Tongue (tissue), 3 donors: Measurements from ENCODE around the gene PRAMEF33. TPM values are rescaled to one million over a fixed set of nuclear protein-coding genes. Genes with fewer than 3 reads are reported as not detected.
"Not testable (repeated sequence)": the region's sequence is repeated elsewhere in the genome, so short reads cannot be mapped to it uniquely, and the experiment has no call there.

Experiments used
- DNase-seq: peaks from one replicate; pipeline ENCODE4 v3.0.0-alpha.2; 2015
- small RNA-seq: library from RNA; depleted of rRNA; stranded (forward); fragments of <200 nt; gene quantifications from one replicate; pipeline ENCODE3, GENCODE V24; 2014; ENCODE audit warnings: low replicate concordance
- total RNA-seq: library from RNA; depleted of rRNA; stranded (reverse); fragments of >200 nt; gene quantifications from one replicate; pipeline ENCODE4 v1.2.3, GENCODE V29; 2014

PRAMEF33 gene, protein sequence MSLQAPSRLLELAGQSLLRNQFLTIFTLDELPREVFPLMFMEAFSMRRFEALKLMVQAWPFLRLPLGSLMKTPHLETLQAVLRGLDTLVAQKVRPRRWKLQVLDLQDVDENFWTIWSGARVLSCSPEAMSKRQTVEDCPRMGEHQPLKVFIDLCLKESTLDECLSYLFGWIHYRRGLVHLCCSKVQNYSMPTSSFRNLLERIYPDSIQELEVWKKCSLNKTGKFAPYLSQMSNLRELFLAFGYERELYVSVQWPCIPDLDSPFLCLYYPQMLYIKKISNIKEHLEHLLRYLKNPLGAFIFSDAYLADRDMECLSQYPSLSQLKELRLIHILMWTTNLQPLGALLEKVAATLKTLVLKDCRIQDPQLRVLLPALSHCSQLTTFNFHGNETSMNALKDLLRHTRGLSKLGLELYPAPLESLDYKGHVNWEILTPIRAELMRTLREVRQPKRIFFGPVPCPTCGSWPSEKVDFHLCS
- not detected for total RNA-seq

- DNase-seq = not testable (repeated sequence)
These were observed at the start of gene PRAMEF33 for GRCh38 chr1:13303239-13303638. PRAMEF33 (plus strand) TSS chr1:13303539; CDS start chr1:13305955, 2,416 bp downstream.

GRCh38 chr1:13253898-13254297 lies 49.4 kb upstream of the PRAMEF33 start, which contains the start of gene PRAMEF5:
PRAMEF5 (plus strand) TSS chr1:13254198; CDS start chr1:13259269, 5,071 bp downstream.
- DNase-seq = not testable (repeated sequence)

- DNase-seq = not testable (repeated sequence)
These were observed 38.2 kb upstream of the PRAMEF33 start for GRCh38 chr1:13265124-13265523.

GRCh38 chr1:13277016-13277415 lies 26.3 kb upstream of the PRAMEF33 start:
- not testable (repeated sequence) for DNase-seq

- DNase-seq = not testable (repeated sequence)
These were observed 23.7 kb upstream of the PRAMEF33 start for GRCh38 chr1:13279617-13280016.

GRCh38 chr1:13285037-13285436 lies 18.3 kb upstream of the PRAMEF33 start, which contains the start of gene PRAMEF8:
PRAMEF8 (minus strand) TSS chr1:13285137; CDS start chr1:13284091, 1,046 bp downstream.
- not testable (repeated sequence) for DNase-seq

- DNase-seq = not testable (repeated sequence)
These were observed 14.3 kb upstream of the PRAMEF33 start for GRCh38 chr1:13289030-13289429.

GRCh38 chr1:13297216-13297931 lies 6.0 kb upstream of the PRAMEF33 start:
- DNase-seq = not testable (repeated sequence)

- not testable (repeated sequence) for DNase-seq
These were observed 4.6 kb upstream of the PRAMEF33 start for GRCh38 chr1:13298699-13299098.

GRCh38 chr1:13302197-13302596 lies 1.1 kb upstream of the PRAMEF33 start:
- not testable (repeated sequence) for DNase-seq

- not testable (repeated sequence) for DNase-seq
These were observed 11.9 kb downstream of the PRAMEF33 start, which contains the start of gene PRAMEF15 for GRCh38 chr1:13315281-13315680. PRAMEF15 (plus strand) TSS chr1:13315581; CDS start chr1:13318408, 2,827 bp downstream.

GRCh38 chr1:13342496-13342895 lies 39.2 kb downstream of the PRAMEF33 start:
- not testable (repeated sequence) for DNase-seq

GRCh38 chr1:13347034-13347433 lies 43.7 kb downstream of the PRAMEF33 start, which contains the start of gene PRAMEF14:
PRAMEF14 (minus strand) TSS chr1:13347134; CDS start chr1:13345314, 1,820 bp downstream.
- not testable (repeated sequence) for DNase-seq

GRCh38 chr1:13353476-13353875 lies 50.1 kb downstream of the PRAMEF33 start:
- DNase-seq = not testable (repeated sequence)

GRCh38 chr1:13354475-13354874 lies 51.1 kb downstream of the PRAMEF33 start:
- not testable (repeated sequence) for DNase-seq

DNA sequence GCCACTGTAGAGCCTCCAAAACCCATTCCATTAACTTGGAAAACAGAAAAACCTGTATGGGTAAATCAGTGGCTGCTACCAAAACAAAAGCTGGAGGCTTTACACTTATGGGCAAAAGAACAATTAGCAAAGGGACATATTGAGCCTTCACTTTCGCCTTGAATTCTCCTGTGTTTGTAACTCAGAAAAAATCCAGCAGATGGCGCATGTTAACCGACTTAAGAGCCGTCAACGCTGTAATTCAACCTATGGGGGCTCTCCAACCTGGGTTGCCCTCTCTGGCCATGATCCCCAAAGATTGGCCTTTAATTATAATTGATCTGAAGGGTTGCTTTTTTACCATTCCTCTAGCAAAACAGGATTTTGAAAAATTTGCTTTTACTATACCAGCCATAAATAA lies 53.4 kb downstream of the PRAMEF33 start:
- peak; percentile 73 for DNase-seq

Small RNA genes within 50 kb of the gene (small RNA-seq; reads per million reads assigned to genes)
- not detected for gene RNU6-771P

Other genes with a start within 250 kb of the PRAMEF33 start
- gene PRAMEF27, start 247.0 kb upstream of the PRAMEF33 start, total RNA-seq = not detected
- not detected for gene HNRNPCL3, start 242.8 kb upstream of the PRAMEF33 start, total RNA-seq
- not detected for gene PRAMEF25, start 232.8 kb upstream of the PRAMEF33 start, total RNA-seq
- gene HNRNPCL2, start 186.7 kb upstream of the PRAMEF33 start, total RNA-seq = not detected
- not detected for gene PRAMEF26, start 147.5 kb upstream of the PRAMEF33 start, total RNA-seq
- gene HNRNPCL4, start 137.9 kb upstream of the PRAMEF33 start, total RNA-seq = not detected
- not detected for gene PRAMEF9, start 131.7 kb upstream of the PRAMEF33 start, total RNA-seq
- not detected for gene PRAMEF13, start 102.1 kb upstream of the PRAMEF33 start, total RNA-seq
- gene PRAMEF18, start 77.4 kb upstream of the PRAMEF33 start, total RNA-seq = not detected
- not detected for gene PRAMEF5, start 49.3 kb upstream of the PRAMEF33 start, total RNA-seq
- not detected for gene PRAMEF8, start 18.4 kb upstream of the PRAMEF33 start, total RNA-seq
- gene PRAMEF15, start 12.0 kb downstream of the PRAMEF33 start, total RNA-seq = not detected
- not detected for gene PRAMEF14, start 43.6 kb downstream of the PRAMEF33 start, total RNA-seq
- not detected for gene PRAMEF19, start 68.4 kb downstream of the PRAMEF33 start, total RNA-seq
- gene PRAMEF17, start 86.1 kb downstream of the PRAMEF33 start, total RNA-seq = not detected
- gene PRAMEF20, start 106.9 kb downstream of the PRAMEF33 start, total RNA-seq = not detected
- gene LRRC38, start 210.5 kb downstream of the PRAMEF33 start, total RNA-seq = 14.0 TPM